Measurements from ENCODE around the gene LAMB4. TPM values are rescaled to one million over a fixed set of nuclear protein-coding genes. Genes with fewer than 3 reads are reported as not detected.

Gene LAMB4
- total and polyA plus RNA-seq, 2 donors (not counting 1 experiment from before 2014, with no cell fraction given): 0.17 to 0.57 TPM

GRCh38 chr7:108170251-108170650, 40.1 kb upstream of the LAMB4 start:
- Histone ChIP-seq H3K9me3 (ENCODE audit: control insufficient read depth, insufficient read depth, low read depth, low read length) (no peaks in the 10 kb centered on the region), H3K36me3 (ENCODE audit: control insufficient read depth, insufficient read depth, low read length) (no peaks in the 10 kb centered on the region), H3K4me3 (replicated peaks in 1 of 4; ENCODE audit: control extremely low read depth in 1 of 4, insufficient read depth in 1 of 4, low read depth in 3 of 4, low read length in 4 of 4) (no peak overlapping the region), H3K4me1 (ENCODE audit: control insufficient read depth, extremely low read depth, insufficient read depth, low read length) (no peaks in the 10 kb centered on the region), H4K20me1 (ENCODE audit: control insufficient read depth, extremely low read depth, insufficient read depth, low read length) (no peaks in the 10 kb centered on the region), H3K79me2 (ENCODE audit: control insufficient read depth, insufficient read depth, low read length) (no peaks in the 10 kb centered on the region), H2AFZ (ENCODE audit: low read length) (no peak overlapping the region), H3K9ac (ENCODE audit: insufficient read depth, low read length) (no peak overlapping the region), H3K4me2 (ENCODE audit: extremely low read depth, insufficient read depth, low read length) (no peak overlapping the region), H3K27ac (ENCODE audit: insufficient read depth, low read length) (no peak overlapping the region), H3K27me3 (ENCODE audit: control insufficient read depth, insufficient read depth, low read length) (no peaks in the 10 kb centered on the region)
- TF ChIP-seq CTCF (conservative IDR thresholded peaks at IDR 0.05 in 1 of 2, IDR thresholded peaks at IDR 0.05 in 1 of 2; ENCODE audit: low read depth in 1 of 2, low read length in 2 of 2) (no peak), EZH2 (IDR thresholded peaks at IDR 0.05; ENCODE audit: low read length, missing control alignments) (no peak)
- DNase-seq (ENCODE audit: low read depth in 2 of 2): no peak

- Histone ChIP-seq H3K27me3 (ENCODE audit: control insufficient read depth, insufficient read depth, low read length) (no peaks in the 10 kb centered on the region), H3K79me2 (ENCODE audit: control insufficient read depth, insufficient read depth, low read length) (no peaks in the 10 kb centered on the region), H3K9ac (ENCODE audit: insufficient read depth, low read length) (no peak overlapping the region), H3K4me3 (replicated peaks in 1 of 4; ENCODE audit: control extremely low read depth in 1 of 4, insufficient read depth in 1 of 4, low read depth in 3 of 4, low read length in 4 of 4) (peak overlapping the region; percentile 32 to 61 (median 50)), H2AFZ (ENCODE audit: low read length) (peak overlapping the region; percentile 74), H4K20me1 (ENCODE audit: control insufficient read depth, extremely low read depth, insufficient read depth, low read length) (no peaks in the 10 kb centered on the region), H3K36me3 (ENCODE audit: control insufficient read depth, insufficient read depth, low read length) (no peaks in the 10 kb centered on the region), H3K4me1 (ENCODE audit: control insufficient read depth, extremely low read depth, insufficient read depth, low read length) (no peaks in the 10 kb centered on the region), H3K4me2 (ENCODE audit: extremely low read depth, insufficient read depth, low read length) (peak overlapping the region; percentile 88), H3K27ac (ENCODE audit: insufficient read depth, low read length) (no peak overlapping the region), H3K9me3 (ENCODE audit: control insufficient read depth, insufficient read depth, low read depth, low read length) (no peaks in the 10 kb centered on the region)
- DNase-seq (ENCODE audit: low read depth in 2 of 2): peak; percentile 34 to 87
- TF ChIP-seq EZH2 (IDR thresholded peaks at IDR 0.05; ENCODE audit: low read length, missing control alignments): no peak
- TF ChIP-seq CTCF (conservative IDR thresholded peaks at IDR 0.05 in 1 of 2, IDR thresholded peaks at IDR 0.05 in 1 of 2; ENCODE audit: low read depth in 1 of 2, low read length in 2 of 2): no peak
Measured at GRCh38 chr7:108167460-108167859, 37.3 kb upstream of the LAMB4 start.

- Histone ChIP-seq H3K27ac (ENCODE audit: insufficient read depth, low read length) (no peak overlapping the region), H4K20me1 (ENCODE audit: control insufficient read depth, extremely low read depth, insufficient read depth, low read length) (no peaks in the 10 kb centered on the region), H3K27me3 (ENCODE audit: control insufficient read depth, insufficient read depth, low read length) (no peaks in the 10 kb centered on the region), H3K4me1 (ENCODE audit: control insufficient read depth, extremely low read depth, insufficient read depth, low read length) (no peaks in the 10 kb centered on the region), H2AFZ (ENCODE audit: low read length) (no peak overlapping the region), H3K4me3 (replicated peaks in 1 of 4; ENCODE audit: control extremely low read depth in 1 of 4, insufficient read depth in 1 of 4, low read depth in 3 of 4, low read length in 4 of 4) (no peak overlapping the region), H3K9ac (ENCODE audit: insufficient read depth, low read length) (no peak overlapping the region), H3K79me2 (ENCODE audit: control insufficient read depth, insufficient read depth, low read length) (no peaks in the 10 kb centered on the region), H3K9me3 (ENCODE audit: control insufficient read depth, insufficient read depth, low read depth, low read length) (no peaks in the 10 kb centered on the region), H3K36me3 (ENCODE audit: control insufficient read depth, insufficient read depth, low read length) (no peaks in the 10 kb centered on the region), H3K4me2 (ENCODE audit: extremely low read depth, insufficient read depth, low read length) (no peak overlapping the region)
- no peak for DNase-seq (ENCODE audit: low read depth in 2 of 2)
- TF ChIP-seq CTCF (conservative IDR thresholded peaks at IDR 0.05 in 1 of 2, IDR thresholded peaks at IDR 0.05 in 1 of 2; ENCODE audit: low read depth in 1 of 2, low read length in 2 of 2) (no peak), EZH2 (IDR thresholded peaks at IDR 0.05; ENCODE audit: low read length, missing control alignments) (no peak)
Measured at GRCh38 chr7:108166687-108167086, 36.5 kb upstream of the LAMB4 start.
